ENCODE results near the gene MS4A15. TPM values are rescaled to one million over a fixed set of nuclear protein-coding genes. Genes with fewer than 3 reads are reported as not detected.
A peak's percentile ranks its signal among the peaks of the same experiment; 100 is the strongest.

The MS4A15 gene
- total RNA-seq, 1 donor from 2014 or later: not detected

DNA sequence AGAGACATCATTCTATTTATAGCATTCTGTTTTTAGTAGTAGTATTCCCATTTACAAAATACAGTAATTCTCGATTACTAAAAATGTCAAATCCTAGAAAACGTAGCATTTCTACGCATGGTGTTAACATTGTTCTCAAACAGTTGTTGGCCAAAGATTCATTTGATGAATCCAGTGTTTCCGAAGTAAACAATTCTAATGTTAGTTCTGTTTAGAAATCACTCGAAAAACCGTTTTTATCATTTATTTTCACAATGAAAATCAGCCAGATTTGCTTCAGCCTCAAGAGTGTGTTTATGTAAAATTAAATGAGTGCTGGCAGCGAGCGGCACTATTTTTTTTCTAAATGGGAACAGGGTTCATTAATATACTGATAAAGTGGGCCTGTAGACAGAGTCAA, 25.1 kb upstream of the MS4A15 start:
- Mint-ChIP-seq H3K27ac (ENCODE audit: unreplicated experiment) (no peak overlapping the region), H3K27me3 (ENCODE audit: low read depth) (peaks cover 18% of the 10 kb centered on the region), H3K4me1 (no peaks in the 10 kb centered on the region)

GRCh38 chr11:60734279-60734678, 22.4 kb upstream of the MS4A15 start:
- Mint-ChIP-seq H3K9me3 (no peaks in the 10 kb centered on the region), H3K27me3 (ENCODE audit: low read depth) (peaks cover 9% of the 10 kb centered on the region), H3K4me3 (no peak overlapping the region), H3K4me1 (no peaks in the 10 kb centered on the region), H3K27ac (ENCODE audit: unreplicated experiment) (no peak overlapping the region), H3K36me3 (ENCODE audit: low read depth) (no peaks in the 10 kb centered on the region)
- no peak for DNase-seq (ENCODE audit: low read depth, low spot score)
- TF ChIP-seq, protein P1, sequence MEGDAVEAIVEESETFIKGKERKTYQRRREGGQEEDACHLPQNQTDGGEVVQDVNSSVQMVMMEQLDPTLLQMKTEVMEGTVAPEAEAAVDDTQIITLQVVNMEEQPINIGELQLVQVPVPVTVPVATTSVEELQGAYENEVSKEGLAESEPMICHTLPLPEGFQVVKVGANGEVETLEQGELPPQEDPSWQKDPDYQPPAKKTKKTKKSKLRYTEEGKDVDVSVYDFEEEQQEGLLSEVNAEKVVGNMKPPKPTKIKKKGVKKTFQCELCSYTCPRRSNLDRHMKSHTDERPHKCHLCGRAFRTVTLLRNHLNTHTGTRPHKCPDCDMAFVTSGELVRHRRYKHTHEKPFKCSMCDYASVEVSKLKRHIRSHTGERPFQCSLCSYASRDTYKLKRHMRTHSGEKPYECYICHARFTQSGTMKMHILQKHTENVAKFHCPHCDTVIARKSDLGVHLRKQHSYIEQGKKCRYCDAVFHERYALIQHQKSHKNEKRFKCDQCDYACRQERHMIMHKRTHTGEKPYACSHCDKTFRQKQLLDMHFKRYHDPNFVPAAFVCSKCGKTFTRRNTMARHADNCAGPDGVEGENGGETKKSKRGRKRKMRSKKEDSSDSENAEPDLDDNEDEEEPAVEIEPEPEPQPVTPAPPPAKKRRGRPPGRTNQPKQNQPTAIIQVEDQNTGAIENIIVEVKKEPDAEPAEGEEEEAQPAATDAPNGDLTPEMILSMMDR (conservative IDR thresholded peaks at IDR 0.05): no peak

More for the DNA sequence above, 25.1 kb upstream of the MS4A15 start:
- Mint-ChIP-seq H3K4me3 (no peak overlapping the region), H3K36me3 (ENCODE audit: low read depth) (no peaks in the 10 kb centered on the region), H3K9me3 (no peaks in the 10 kb centered on the region)
- no peak for DNase-seq (ENCODE audit: low read depth, low spot score)
- TF ChIP-seq, protein P1 (conservative IDR thresholded peaks at IDR 0.05): no peak

GRCh38 chr11:60739114-60739513, 17.6 kb upstream of the MS4A15 start:
- TF ChIP-seq, protein P1 (conservative IDR thresholded peaks at IDR 0.05): peak; percentile 30
- DNase-seq (ENCODE audit: low read depth, low spot score): no peak

GRCh38 chr11:60740573-60740972, 16.1 kb upstream of the MS4A15 start:
- Mint-ChIP-seq H3K27me3 (ENCODE audit: low read depth) (peaks cover 5% of the 10 kb centered on the region), H3K36me3 (ENCODE audit: low read depth) (peaks cover 4% of the 10 kb centered on the region), H3K4me1 (no peaks in the 10 kb centered on the region), H3K4me3 (no peak overlapping the region), H3K27ac (ENCODE audit: unreplicated experiment) (no peak overlapping the region), H3K9me3 (peaks cover 18% of the 10 kb centered on the region)
- TF ChIP-seq, protein P1 (conservative IDR thresholded peaks at IDR 0.05): no peak
- DNase-seq (ENCODE audit: low read depth, low spot score): no peak

More at GRCh38 chr11:60739114-60739513, 17.6 kb upstream of the MS4A15 start:
- Mint-ChIP-seq H3K27ac (ENCODE audit: unreplicated experiment) (no peak overlapping the region), H3K36me3 (ENCODE audit: low read depth) (peaks cover 4% of the 10 kb centered on the region), H3K4me3 (no peak overlapping the region), H3K9me3 (peaks cover 18% of the 10 kb centered on the region), H3K27me3 (ENCODE audit: low read depth) (peaks cover 5% of the 10 kb centered on the region), H3K4me1 (no peaks in the 10 kb centered on the region)

- no peak for DNase-seq (ENCODE audit: low read depth, low spot score)
- Mint-ChIP-seq H3K36me3 (ENCODE audit: low read depth) (peaks cover 4% of the 10 kb centered on the region), H3K9me3 (peaks cover 18% of the 10 kb centered on the region), H3K4me1 (no peaks in the 10 kb centered on the region), H3K27ac (ENCODE audit: unreplicated experiment) (no peak overlapping the region), H3K27me3 (ENCODE audit: low read depth) (peaks cover 7% of the 10 kb centered on the region), H3K4me3 (no peak overlapping the region)
- TF ChIP-seq, protein P1 (conservative IDR thresholded peaks at IDR 0.05): no peak
These were observed 15.2 kb upstream of the MS4A15 start for GRCh38 chr11:60741421-60741820.

Measured in neural crest cell (in vitro differentiated cells).